Lower leg skin (tissue), 3 donors: ENCODE results near the gene CREB5.

Experiments
- CTCF ChIP-seq, 3 donors: fragments of 450-650 bp; IDR thresholded peaks; one replicate each; pipeline ENCODE4 v1.5.1; 2016; ENCODE audit warnings: antibody characterized with exemption in 3 of 3, mild to moderate bottlenecking in 3 of 3, moderate library complexity in 2 of 3
- POLR2A ChIP-seq, 2 donors: fragments of 450-650 bp; IDR thresholded peaks; one replicate each; pipeline ENCODE4 v1.6.1; 2016 to 2017; ENCODE audit warnings: antibody characterized with exemption in 2 of 2, mild to moderate bottlenecking in 1 of 2, moderate library complexity in 1 of 2

- TF ChIP-seq CTCF (IDR thresholded peaks at IDR 0.05): no peak
- TF ChIP-seq POLR2A (IDR thresholded peaks at IDR 0.05): no peak
Measured at GRCh38 chr7:28488061-28488791, 75.9 kb downstream of the CREB5 start.
